HG03457 (cell line): ENCODE measurements around the gene ANGEL2.
"Not testable (repeated sequence)": the region's sequence is repeated elsewhere in the genome, so short reads cannot be mapped to it uniquely, and the experiment has no call there.

Experiments used
- ATAC-seq: cut with Tn5 transposase; IDR thresholded peaks from one replicate; pipeline ENCODE4 v1.9.1; 2021; ENCODE audit warnings: moderate number of reproducible peaks; ENCODE audit not compliant: unreplicated experiment

The ANGEL2 gene

DNA sequence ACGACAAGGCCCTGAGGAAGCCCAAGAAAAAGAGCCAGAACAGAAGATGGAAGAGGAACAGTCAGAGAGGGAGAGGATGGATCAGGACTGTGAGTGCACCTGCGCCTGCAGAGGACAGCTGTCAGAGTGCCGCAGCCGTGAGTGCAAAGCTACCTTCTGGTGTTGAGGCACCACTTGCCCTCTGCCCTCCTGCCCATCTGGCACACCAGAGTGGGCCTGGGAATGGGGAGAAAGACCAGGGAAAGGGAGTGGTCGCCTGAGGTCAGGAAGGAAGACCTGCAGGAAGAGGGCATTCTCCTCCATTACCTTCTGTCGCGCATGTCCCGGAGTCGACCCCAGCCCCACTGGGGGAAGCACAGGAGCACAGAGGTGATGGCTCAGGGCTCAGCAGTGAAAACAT is 39.1 kb downstream of the ANGEL2 start:
- no peak for ATAC-seq

- ATAC-seq, result no peak
These were observed 40.4 kb downstream of the ANGEL2 start for GRCh38 chr1:212975111-212975918.

DNA sequence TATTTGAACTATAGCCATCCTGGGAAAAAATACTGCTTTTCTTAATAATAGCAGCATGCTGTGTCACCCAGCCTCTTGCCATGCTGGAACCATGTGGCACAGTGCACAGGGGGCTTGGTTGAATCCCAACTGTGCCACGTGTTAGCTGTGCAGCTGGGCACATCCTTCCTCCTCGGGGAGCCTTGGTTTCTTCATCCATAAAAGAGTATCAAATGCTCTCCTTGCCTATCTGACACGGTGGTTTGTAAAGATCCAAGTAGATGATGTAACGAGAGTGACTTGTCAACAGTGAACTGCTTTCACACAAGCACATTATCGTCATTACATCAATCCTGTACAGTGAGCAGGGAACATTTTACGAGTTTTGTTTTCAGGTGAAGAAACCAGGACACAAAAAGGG is 41.0 kb downstream of the ANGEL2 start:
- ATAC-seq, result no peak

GRCh38 chr1:212973899-212974298 is 41.8 kb downstream of the ANGEL2 start:
- ATAC-seq, result no peak

DNA sequence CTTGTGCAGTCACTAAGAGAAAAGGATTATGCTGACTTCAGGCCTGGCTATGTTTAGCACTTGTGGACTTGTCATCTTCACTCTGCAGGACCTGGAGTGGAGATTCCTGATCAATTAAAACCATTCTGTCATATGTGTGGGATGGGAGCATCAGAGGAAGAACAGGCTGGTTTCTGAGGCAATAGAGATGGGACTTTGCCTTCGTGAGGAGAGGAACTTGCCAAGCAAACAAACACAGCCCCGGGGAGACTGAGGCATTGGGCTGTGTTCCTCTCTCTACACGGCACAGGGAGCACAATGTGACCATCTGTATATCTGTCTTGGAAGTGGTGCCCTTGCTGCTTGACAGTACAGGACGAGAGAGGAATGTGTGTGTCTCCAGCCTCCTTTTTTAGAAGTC is 42.2 kb downstream of the ANGEL2 start:
- no peak for ATAC-seq

GRCh38 chr1:212971312-212971711 is 44.4 kb downstream of the ANGEL2 start:
- no peak for ATAC-seq

DNA sequence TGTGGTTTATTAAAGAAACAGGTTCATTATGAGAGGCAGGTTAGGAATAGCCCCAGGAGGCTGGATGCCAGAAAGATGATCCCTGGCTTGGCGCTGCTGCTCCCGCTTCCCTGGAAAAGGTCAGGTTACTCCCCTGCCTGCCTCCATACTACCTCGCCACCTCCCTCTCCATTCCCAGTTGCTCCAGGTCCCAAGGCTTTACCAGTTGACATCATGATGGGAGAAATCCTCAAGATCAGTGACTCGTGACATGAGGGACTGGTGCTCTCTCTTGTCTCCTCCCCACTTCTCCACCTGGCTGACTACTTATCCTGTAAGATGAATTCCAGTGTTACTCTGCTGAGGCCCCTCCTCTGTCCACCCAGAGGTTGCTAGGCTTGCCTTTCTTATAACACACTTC is 45.6 kb downstream of the ANGEL2 start:
- ATAC-seq, result no peak

- no peak for ATAC-seq
These were observed 47.3 kb downstream of the ANGEL2 start for GRCh38 chr1:212968368-212968863.

DNA sequence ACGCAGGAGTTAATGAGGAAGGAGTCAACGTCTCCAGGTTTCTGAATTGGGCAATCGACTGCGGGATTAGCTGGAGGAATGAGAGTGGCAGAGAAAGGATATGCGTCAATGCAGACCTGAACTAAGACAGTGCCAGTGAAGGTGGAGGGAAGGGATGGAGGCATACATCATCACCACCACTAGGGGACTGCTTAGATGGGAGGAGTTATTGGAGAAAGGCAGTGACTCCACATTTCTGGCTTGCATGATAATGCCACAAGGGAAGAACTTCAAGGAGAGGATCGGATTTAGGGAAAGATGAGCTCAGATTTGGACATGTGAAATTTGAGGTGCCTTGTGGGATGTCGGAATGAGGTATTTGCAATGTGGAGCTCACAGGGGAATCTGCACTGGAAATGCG is 47.9 kb downstream of the ANGEL2 start:
- ATAC-seq, result no peak

GRCh38 chr1:212966616-212967015 is 49.1 kb downstream of the ANGEL2 start:
- no peak for ATAC-seq

GRCh38 chr1:212964993-212965392 is 50.7 kb downstream of the ANGEL2 start:
- not testable (repeated sequence) for ATAC-seq

DNA sequence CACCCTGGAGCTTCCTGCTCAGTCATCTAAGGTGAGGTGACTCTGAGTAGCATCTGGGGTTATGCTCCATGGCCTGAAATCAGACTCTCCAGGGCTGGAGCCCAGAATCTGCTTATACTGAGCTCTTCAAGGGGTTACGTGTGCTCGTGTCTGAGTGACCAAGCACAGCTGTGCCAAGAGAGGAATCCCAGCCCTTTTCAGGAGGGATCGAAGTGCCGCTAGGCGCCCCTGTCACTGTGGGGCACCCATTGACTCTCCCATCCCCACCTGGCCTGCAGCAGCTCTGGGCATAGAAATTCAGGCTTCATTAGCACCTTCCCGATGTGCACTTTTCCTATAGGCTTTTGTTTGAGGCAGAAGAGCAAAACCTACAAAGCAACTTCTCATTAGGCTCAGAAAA is 51.6 kb downstream of the ANGEL2 start:
- no peak for ATAC-seq

- ATAC-seq, result no peak
These were observed 53.2 kb downstream of the ANGEL2 start for GRCh38 chr1:212962509-212962908.

GRCh38 chr1:212960932-212961331 is 54.7 kb downstream of the ANGEL2 start:
- ATAC-seq, result no peak

DNA sequence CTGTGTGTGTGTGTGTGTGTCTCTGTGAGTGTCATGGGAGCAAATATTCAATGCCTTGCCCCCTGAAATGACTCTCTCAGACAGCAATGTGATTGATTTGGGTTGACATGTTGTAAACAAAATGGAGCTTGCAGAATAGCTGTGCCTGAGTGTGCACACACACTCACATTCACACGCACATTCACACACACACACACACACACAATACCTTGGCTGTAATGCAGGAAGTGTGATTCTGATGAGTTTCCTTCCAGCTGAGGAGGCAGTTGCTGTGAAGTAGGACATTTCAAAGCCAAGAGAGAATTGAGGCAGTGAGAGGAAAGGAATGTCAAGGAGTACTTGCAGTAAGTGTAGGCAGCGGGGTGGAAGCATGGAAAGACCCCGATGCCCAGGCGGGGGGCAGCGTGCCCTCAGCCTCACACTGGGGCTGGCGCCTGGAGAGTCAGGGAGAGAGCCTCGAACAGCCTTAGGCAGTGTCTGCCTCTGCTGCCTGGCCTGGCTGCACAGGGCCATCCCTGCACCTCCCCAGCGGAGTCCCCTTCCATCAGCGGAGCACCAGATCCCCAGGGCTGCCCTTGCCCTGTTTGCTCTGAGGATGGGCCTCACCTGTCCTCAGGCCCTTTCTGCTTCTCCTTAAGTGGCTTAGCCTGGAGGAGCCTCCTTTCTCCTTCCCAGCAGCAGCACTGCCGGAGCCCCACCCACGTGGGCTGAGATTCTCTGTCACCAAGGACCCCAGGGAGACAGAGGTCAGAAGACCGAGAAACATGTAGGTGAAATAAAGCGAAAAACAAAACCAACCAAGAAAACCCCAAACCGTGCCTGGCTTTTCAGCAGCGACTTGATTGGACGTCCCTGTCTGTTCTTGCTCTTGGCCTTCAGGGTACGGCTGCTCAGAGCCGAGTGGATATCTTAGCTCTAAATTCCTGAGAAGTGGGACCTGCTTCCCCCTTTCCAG is 56.1 kb downstream of the ANGEL2 start:
- ATAC-seq, result peak; percentile 59

- no peak for ATAC-seq
These were observed 57.5 kb downstream of the ANGEL2 start for GRCh38 chr1:212958175-212958574.

- no peak for ATAC-seq
These were observed 58.1 kb downstream of the ANGEL2 start for GRCh38 chr1:212957546-212957945.

DNA sequence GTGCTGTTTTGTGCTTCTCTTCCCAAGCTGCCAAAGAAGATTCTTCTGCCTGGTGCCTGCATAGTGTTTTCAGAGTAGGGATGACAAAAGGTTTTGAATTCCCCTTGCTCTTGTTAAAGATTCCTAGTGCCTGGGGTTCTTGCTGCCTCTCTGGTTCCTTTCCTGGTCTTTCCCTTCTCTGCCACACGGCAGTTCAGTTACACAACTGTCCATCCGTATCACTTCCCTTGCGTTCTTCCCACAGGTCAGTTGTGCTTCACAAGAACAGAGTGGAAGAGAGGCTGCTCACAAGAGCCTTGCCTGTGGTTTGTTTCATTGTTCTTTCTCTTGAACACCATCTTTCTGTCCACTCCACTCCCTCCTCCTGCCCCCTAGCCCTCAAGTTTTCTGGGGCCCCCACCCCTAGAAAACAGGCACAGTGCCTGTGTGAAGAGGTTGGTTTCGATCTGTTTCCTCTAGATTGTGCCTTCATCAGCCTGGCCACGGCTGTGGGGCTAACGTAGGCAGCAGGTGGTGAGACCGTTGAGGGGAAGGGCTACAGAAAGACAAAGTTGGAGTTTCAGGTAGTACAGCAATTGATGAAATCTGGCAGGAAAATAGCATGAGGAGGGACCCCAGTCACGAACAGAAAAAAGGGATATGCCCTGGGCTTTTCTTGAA is 59.6 kb downstream of the ANGEL2 start:
- no peak for ATAC-seq

GRCh38 chr1:212955098-212955497 is 60.6 kb downstream of the ANGEL2 start:
- ATAC-seq, result no peak

DNA sequence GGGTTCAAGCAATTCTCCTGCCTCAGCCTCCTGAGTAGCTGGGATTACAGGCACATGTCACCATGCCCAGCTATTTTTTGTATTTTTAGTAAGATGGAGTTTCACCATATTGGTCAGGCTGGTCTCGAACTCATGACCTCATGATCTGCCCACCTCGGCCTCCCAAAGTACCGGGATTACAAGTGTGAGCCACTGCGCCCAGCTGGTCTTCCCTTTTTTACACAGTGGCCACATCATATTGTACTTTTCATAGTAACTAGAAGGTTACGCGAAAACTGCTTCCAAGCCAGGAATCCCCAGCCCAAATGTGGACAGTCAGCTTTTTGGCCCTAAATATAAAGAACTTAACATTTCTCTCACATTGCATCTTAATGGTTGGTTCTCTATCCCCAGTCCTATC is 61.2 kb downstream of the ANGEL2 start:
- no peak for ATAC-seq

DNA sequence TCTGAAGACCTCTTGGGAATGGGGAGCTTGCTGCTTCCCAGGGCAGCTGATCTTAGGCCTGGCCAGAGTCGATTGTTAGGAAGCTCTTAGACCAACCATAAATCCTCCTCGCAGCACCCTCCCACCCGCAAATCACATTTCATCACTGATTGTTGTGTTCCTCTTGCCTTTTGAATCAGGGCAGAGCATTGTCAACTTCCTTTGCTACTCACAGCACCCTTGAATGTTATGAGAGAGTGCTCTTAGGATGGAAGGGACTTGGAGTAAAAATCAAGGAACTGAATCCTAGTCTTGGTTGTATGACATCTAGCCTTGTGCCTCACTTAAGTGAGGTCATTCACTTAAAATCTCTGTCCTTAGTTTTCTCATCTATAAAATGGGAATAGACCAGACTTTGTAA is 62.3 kb downstream of the ANGEL2 start:
- ATAC-seq, result no peak
